HepG2 (cell line): ENCODE data around the gene DLX6. TPM values are rescaled to one million over a fixed set of nuclear protein-coding genes. Genes with fewer than 3 reads are reported as not detected.

Experiments
- ATAC-seq: fragments of 200-7000 bp; cut with Tn5 transposase; 3 replicates; pipeline ENCODE4 v1.9.1; 2020; ENCODE audit warnings: mild to moderate bottlenecking, moderate library complexity
- BruUV-seq: library from RNA; stranded (reverse); fragments of 400-500 nt; replicated peaks from 2 replicates; lab custom pipeline; 2021; lab: Mats Ljungman, UMichigan
- CTCF ChIA-PET: fragments of 300-600 bp; formaldehyde crosslinking; extraction: SDS; loops from one replicate; lab custom pipeline; 2021; ENCODE audit warnings: low total read pairs, inconsistent platforms, low intra/inter-chr PET ratio; lab: Yijun Ruan, JAX
- POLR2A ChIA-PET: fragments of 350-600 bp; sonication (Branson Sonifier 250); formaldehyde crosslinking; loops from one replicate; lab custom pipeline; 2020; ENCODE audit warnings: antibody characterized with exemption, inconsistent platforms; lab: Yijun Ruan, JAX
- DNase-seq: peaks from one replicate; pipeline ENCODE4 v3.0.0-alpha.2; 2015; ENCODE audit warnings: low spot score
- FAIRE-seq: peaks from 3 replicates; lab custom pipeline; 2011; peaks lifted over from hg19 to GRCh38; lab: Jason Lieb, UNC
- H2AFZ ChIP-seq: one replicate; pipeline ENCODE4 v1.6.1; 2011; ENCODE audit warnings: low read length, inconsistent platforms
- H3K27ac ChIP-seq: fragments of 300-600 bp; 3 replicates; pipeline ENCODE4 v1.8.0; 2011; ENCODE audit warnings: mixed run types, mild to moderate bottlenecking, mixed read lengths, low read length, inconsistent platforms; ENCODE audit not compliant: insufficient read depth; ENCODE audit errors: extremely low read length
- H3K27me3 ChIP-seq, 2 experiments: fragments of 200-600 bp in 1 of 2; 2 replicates in 1 of 2; 3 replicates in 1 of 2; pipeline versions ENCODE4 v1.6.0 to v1.8.0; 2011; ENCODE audit warnings: low read length in 2 of 2, mild to moderate bottlenecking in 2 of 2, moderate library complexity in 2 of 2, inconsistent platforms in 1 of 2; ENCODE audit not compliant: insufficient read depth in 2 of 2, control insufficient read depth in 1 of 2
- H3K36me3 ChIP-seq, 2 experiments: fragments of 200-600 bp in 1 of 2; replicated peaks in 1 of 2; 2 replicates in 1 of 2; 3 replicates in 1 of 2; pipeline versions ENCODE4 v1.5.1 to v1.8.0; 2011; ENCODE audit warnings: low read length in 2 of 2, inconsistent platforms in 1 of 2; ENCODE audit not compliant: insufficient read depth in 2 of 2, control insufficient read depth in 1 of 2
- H3K4me1 ChIP-seq: 2 replicates; pipeline ENCODE4 v1.5.1; 2012; ENCODE audit warnings: low read length, inconsistent platforms; ENCODE audit not compliant: insufficient read depth
- H3K4me2 ChIP-seq: 2 replicates; pipeline ENCODE4 v1.6.0; 2011; ENCODE audit warnings: low read depth, low read length, inconsistent platforms
- H3K4me3 ChIP-seq, 3 experiments: fragments of 200-600 bp in 1 of 3; sonication (generic), shearing (Covaris generic) in 1 of 3; replicated peaks in 1 of 3; 2 replicates each; pipeline ENCODE4 v1.5.1; 2011 to 2016; ENCODE audit warnings: low read length in 3 of 3, inconsistent platforms in 2 of 3, low read depth in 2 of 3, mild to moderate bottlenecking in 2 of 3, control low read depth in 1 of 3, mixed read lengths in 1 of 3; ENCODE audit not compliant: insufficient read depth in 1 of 3
- H3K79me2 ChIP-seq: one replicate; pipeline ENCODE4 v1.6.1; 2011; ENCODE audit warnings: low read length, inconsistent platforms; ENCODE audit not compliant: insufficient read depth
- H3K9ac ChIP-seq: 2 replicates; pipeline ENCODE4 v1.6.0; 2011; ENCODE audit warnings: mild to moderate bottlenecking, low read depth, low read length, inconsistent platforms; ENCODE audit not compliant: insufficient read depth
- H3K9me3 ChIP-seq: 2 replicates; pipeline ENCODE4 v1.5.1; 2012; ENCODE audit warnings: mild to moderate bottlenecking, low read length
- H4K20me1 ChIP-seq: 2 replicates; pipeline ENCODE4 v1.6.0; 2011; ENCODE audit warnings: inconsistent platforms, mild to moderate bottlenecking, low read length, moderate library complexity; ENCODE audit not compliant: insufficient read depth
- CHD2 ChIP-seq: IDR thresholded peaks from 2 replicates; pipeline ENCODE4 v1.6.1; 2011; ENCODE audit warnings: low read depth, low read length, improper control_type of control experiment
- HNF4A ChIP-seq: sonication (generic); formaldehyde crosslinking; IDR thresholded peaks from 2 replicates; pipeline ENCODE4 v1.4.0; 2020; ENCODE audit warnings: missing genetic modification reagents
- KMT2B ChIP-seq: IDR thresholded peaks from 2 replicates; pipeline ENCODE4 v1.6.1; 2016; ENCODE audit warnings: missing genetic modification reagents, missing compliant biosample characterization
- RCOR2 ChIP-seq: IDR thresholded peaks from 2 replicates; pipeline ENCODE4 v1.6.1; 2016; ENCODE audit warnings: missing biosample characterization, missing genetic modification reagents
- RFX1 ChIP-seq: fragments of 450-650 bp; IDR thresholded peaks from 2 replicates; pipeline ENCODE4 v1.6.1; 2017
- RXRA ChIP-seq: sonication (generic); formaldehyde crosslinking; IDR thresholded peaks from 2 replicates; pipeline ENCODE4 v1.5.1; 2020; ENCODE audit warnings: missing genetic modification reagents
- SNAPC2 ChIP-seq: sonication (generic); formaldehyde crosslinking; IDR thresholded peaks from 2 replicates; pipeline ENCODE4 v1.8.1; 2022; ENCODE audit warnings: mild to moderate bottlenecking, missing genetic modification reagents
- TBP ChIP-seq: sonication (generic); formaldehyde crosslinking; IDR thresholded peaks from 2 replicates; pipeline ENCODE4 v1.5.0; 2020; ENCODE audit warnings: missing genetic modification reagents
- ZBTB7A ChIP-seq: sonication (generic); formaldehyde crosslinking; IDR thresholded peaks from 2 replicates; pipeline ENCODE4 v1.8.0; 2022; ENCODE audit warnings: mild to moderate bottlenecking, missing genetic modification reagents
- ZKSCAN8 ChIP-seq: IDR thresholded peaks from 2 replicates; pipeline ENCODE4 v1.6.1; 2016; ENCODE audit warnings: borderline replicate concordance, missing genetic modification reagents, missing compliant biosample characterization
- ZNF224 ChIP-seq: sonication (generic); formaldehyde crosslinking; IDR thresholded peaks from 2 replicates; pipeline ENCODE4 v1.5.0; 2020; ENCODE audit warnings: mild to moderate bottlenecking, missing genetic modification reagents
- WGBS: methylation state at CpG from one replicate; pipeline ENCODE4 v1.1.6; 2017; ENCODE audit warnings: low lambda C conversion rate; 5-methylcytosine and 5-hydroxymethylcytosine counted together
- in situ Hi-C: cut with HindIII; loops from 2 replicates; pipeline ENCODE4 v1.10.0; 2017; ENCODE audit warnings: low pct_unique_long_range_greater_than_20kb; ENCODE audit not compliant: extremely low pct_ligation_motif_present
- intact Hi-C: fragments of 100-400 bp; cut with micrococcal nuclease; formaldehyde crosslinking; loops from one replicate; pipeline ENCODE4 v1.10.0; 2022; ENCODE audit not compliant: unreplicated experiment
- polyA plus RNA-seq, 8 experiments: library from polyadenylated mRNA; depleted of rRNA in 3 of 8; stranded (reverse) in 7 of 8; unstranded in 1 of 8; fragments of >200 nt; fragmentation: Illumina TruSeq in 4 of 8; extraction: Trizol in 4 of 8; gene quantifications; 2 replicates each; pipeline versions ENCODE4 v1.2.1 to v1.2.3, GENCODE V29; 2011 to 2016; ENCODE audit warnings: low read depth in 4 of 8, missing spikeins in 1 of 8, mixed read lengths in 1 of 8; ENCODE audit not compliant: insufficient read depth in 1 of 8
- total RNA-seq, 5 experiments: library from RNA; depleted of rRNA; stranded (reverse); fragments of >200 nt; fragmentation: Illumina TruSeq; extraction: Trizol; gene quantifications; 2 replicates each; pipeline ENCODE4 v1.2.3, GENCODE V29; 2016; ENCODE audit warnings: low read depth in 1 of 5
- TF ChIP-seq, protein P1 (sequence below): sonication (generic); formaldehyde crosslinking; IDR thresholded peaks from 2 replicates; pipeline ENCODE4 v1.8.0; 2022; ENCODE audit warnings: missing genetic modification reagents, mild to moderate bottlenecking, borderline replicate concordance
- TF ChIP-seq, protein P2 (sequence below): IDR thresholded peaks from 2 replicates; pipeline ENCODE4 v1.6.1; 2016; ENCODE audit warnings: low read depth
- TF ChIP-seq, protein P3 (sequence below): sonication (generic); formaldehyde crosslinking; IDR thresholded peaks from 2 replicates; pipeline ENCODE4 v1.4.0; 2020; ENCODE audit warnings: missing genetic modification reagents

DLX6 gene
- total and polyA plus RNA-seq, 2 of the 13 experiments (the other 11 are each of a cell fraction or from before 2014, with no cell fraction given) = 3.5 to 5.5 TPM

DNA sequence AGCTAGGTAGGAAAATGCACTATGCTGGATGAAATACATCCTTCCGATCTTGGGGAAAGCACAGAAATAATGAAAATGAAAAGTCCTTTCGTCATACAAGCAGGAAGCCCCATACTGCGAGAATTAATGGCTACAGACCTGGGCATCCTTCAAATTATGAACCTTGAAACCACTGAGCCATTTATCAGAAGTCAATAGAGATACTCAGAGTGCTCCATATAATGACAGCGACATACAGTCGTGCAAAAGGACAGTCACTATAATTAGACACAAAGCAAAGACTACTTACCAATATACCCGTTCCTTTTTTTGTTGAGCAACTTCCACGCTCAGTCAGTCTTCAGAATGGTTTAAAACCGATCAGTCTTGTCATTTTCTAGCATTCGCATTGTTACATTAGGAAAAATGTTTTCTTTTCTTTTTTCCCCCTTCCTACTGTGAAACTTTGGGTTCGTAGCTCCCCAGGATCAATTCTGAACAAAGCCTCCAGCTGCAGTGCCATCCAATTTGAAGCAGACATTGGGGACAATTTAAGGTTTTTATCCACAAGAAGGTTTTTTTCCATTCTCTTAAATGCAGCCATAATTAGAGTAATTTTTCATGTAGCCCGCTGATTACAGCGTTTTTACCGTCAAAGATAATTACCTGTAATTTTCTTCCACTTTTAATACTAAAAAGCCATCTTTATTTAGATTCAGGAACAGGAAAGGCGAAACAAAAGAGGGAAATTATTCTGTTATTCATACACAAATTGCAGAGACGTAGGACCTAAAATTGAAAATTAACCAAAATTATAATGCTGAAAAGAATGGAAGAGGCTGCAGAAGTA lies 6.4 kb downstream of the DLX6 start:
- ATAC-seq = no peak
- Histone ChIP-seq H3K27ac (no peak overlapping the region), H3K79me2 (peaks cover 4% of the 10 kb centered on the region), H3K27me3 (no peaks in the 10 kb centered on the region), H4K20me1 (no peaks in the 10 kb centered on the region), H3K4me3 (no peak overlapping the region), H3K36me3 (peaks cover 7 to 8% of the 10 kb centered on the region in 2 experiments; a peak in 4 of 5 replicates), H3K9me3 (no peaks in the 10 kb centered on the region), H3K9ac (no peak overlapping the region), H2AFZ (no peak overlapping the region), H3K4me1 (peaks cover 39% of the 10 kb centered on the region), H3K4me2 (no peak overlapping the region)
- FAIRE-seq = no peak
- in situ Hi-C loops (loop anchor here (25.0 kb wide), 1 partner anchor 699 kb away; the partner anchor contains the start of gene SLC25A13), intact Hi-C loops (no loop called here)
- TF ChIP-seq, protein P1, sequence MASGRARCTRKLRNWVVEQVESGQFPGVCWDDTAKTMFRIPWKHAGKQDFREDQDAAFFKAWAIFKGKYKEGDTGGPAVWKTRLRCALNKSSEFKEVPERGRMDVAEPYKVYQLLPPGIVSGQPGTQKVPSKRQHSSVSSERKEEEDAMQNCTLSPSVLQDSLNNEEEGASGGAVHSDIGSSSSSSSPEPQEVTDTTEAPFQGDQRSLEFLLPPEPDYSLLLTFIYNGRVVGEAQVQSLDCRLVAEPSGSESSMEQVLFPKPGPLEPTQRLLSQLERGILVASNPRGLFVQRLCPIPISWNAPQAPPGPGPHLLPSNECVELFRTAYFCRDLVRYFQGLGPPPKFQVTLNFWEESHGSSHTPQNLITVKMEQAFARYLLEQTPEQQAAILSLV (CRISPR knock-in tag) = no peak
- WGBS = 97% methylated on average over 15 of the region's 15 CpGs
- ChIA-PET CTCF (no interaction called here), POLR2A (no interaction called here)
- BruUV-seq = no TSS peak
- no peak for DNase-seq

DNA sequence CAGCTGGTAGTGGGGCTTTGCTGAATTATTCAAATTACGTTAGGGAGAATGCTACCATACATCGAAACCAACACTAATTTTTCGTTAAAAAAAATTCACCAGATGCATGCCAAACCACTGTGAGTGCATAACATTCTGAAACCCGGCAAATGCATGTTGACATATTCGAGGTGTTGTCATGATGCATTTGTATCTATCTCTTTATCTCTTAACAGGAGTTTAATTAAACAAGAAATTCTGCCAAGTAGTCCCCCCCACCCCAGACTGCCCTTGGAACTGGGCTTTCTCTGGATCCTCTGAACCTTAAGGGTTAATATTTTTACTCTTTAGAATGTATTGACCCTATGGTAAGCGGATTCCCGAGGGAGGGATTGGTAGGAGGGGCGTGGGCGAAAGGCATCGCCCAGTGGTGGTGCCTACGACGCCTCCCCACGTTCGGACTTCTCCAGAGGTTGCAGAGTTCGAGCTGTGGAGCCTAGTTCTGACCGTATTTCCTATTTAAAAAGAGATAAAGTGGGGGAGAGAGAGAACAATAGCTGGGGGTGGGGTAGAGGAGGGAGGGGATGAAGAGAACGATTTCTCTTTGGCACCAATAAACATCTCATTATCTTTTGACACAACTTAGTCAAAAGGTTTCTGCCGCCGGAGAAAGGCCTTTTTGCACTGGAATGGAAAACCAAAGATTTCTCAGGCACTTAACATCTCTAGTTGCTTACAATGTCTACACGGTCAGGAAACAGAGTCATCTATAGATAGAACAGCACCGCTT lies 7.2 kb downstream of the DLX6 start:
- no peak overlapping the region for H3K9ac ChIP-seq
- no peaks in the 10 kb centered on the region for H3K27me3 ChIP-seq
- WGBS = 89% methylated on average over 21 of the region's 21 CpGs
- no peak overlapping the region for H3K4me2 ChIP-seq
- no peak overlapping the region for H2AFZ ChIP-seq
- no peak for FAIRE-seq
- TF ChIP-seq ZNF224 (CRISPR knock-in tag) (no peak), CHD2 (no peak), TBP (CRISPR knock-in tag) (no peak), SNAPC2 (CRISPR knock-in tag) (no peak), KMT2B (no peak), HNF4A (CRISPR knock-in tag) (no peak), ZBTB7A (CRISPR knock-in tag) (no peak), RCOR2 (CRISPR knock-in tag) (no peak), RFX1 (no peak), ZKSCAN8 (CRISPR knock-in tag) (no peak), RXRA (CRISPR knock-in tag) (no peak)
- TF ChIP-seq, protein P2, sequence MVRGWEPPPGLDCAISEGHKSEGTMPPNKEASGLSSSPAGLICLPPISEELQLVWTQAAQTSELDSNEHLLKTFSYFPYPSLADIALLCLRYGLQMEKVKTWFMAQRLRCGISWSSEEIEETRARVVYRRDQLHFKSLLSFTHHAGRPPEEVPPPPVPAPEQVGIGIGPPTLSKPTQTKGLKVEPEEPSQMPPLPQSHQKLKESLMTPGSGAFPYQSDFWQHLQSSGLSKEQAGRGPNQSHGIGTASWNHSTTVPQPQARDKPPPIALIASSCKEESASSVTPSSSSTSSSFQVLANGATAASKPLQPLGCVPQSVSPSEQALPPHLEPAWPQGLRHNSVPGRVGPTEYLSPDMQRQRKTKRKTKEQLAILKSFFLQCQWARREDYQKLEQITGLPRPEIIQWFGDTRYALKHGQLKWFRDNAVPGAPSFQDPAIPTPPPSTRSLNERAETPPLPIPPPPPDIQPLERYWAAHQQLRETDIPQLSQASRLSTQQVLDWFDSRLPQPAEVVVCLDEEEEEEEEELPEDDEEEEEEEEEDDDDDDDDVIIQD (CRISPR knock-in tag) = no peak
- TF ChIP-seq, protein P3, sequence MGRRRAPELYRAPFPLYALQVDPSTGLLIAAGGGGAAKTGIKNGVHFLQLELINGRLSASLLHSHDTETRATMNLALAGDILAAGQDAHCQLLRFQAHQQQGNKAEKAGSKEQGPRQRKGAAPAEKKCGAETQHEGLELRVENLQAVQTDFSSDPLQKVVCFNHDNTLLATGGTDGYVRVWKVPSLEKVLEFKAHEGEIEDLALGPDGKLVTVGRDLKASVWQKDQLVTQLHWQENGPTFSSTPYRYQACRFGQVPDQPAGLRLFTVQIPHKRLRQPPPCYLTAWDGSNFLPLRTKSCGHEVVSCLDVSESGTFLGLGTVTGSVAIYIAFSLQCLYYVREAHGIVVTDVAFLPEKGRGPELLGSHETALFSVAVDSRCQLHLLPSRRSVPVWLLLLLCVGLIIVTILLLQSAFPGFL (CRISPR knock-in tag) = no peak
- no peak overlapping the region for H3K4me3 ChIP-seq
- in situ Hi-C loops (loop anchor here (25.0 kb wide), 1 partner anchor 700 kb away; the partner anchor contains the start of gene SLC25A13), intact Hi-C loops (no loop called here)
- BruUV-seq = no TSS peak
- peaks cover 36% of the 10 kb centered on the region for H3K4me1 ChIP-seq
- no peaks in the 10 kb centered on the region for H4K20me1 ChIP-seq
- H3K79me2 ChIP-seq = no peaks in the 10 kb centered on the region
- peaks cover 7 to 8% of the 10 kb centered on the region in 2 experiments; a peak in 4 of 5 replicates for H3K36me3 ChIP-seq
- no peak for ATAC-seq
- H3K9me3 ChIP-seq = no peaks in the 10 kb centered on the region
- no peak overlapping the region for H3K27ac ChIP-seq
- DNase-seq = no peak
- ChIA-PET POLR2A (interaction anchor here (1.0 kb wide), 1 partner anchor 8 kb away, joined by 3 read pairs; no protein-coding TSS in a partner anchor), CTCF (no interaction called here)
